Vagina (tissue), 2 donors: ENCODE data around the gene PIK3C2B. TPM values are rescaled to one million over a fixed set of nuclear protein-coding genes. Genes with fewer than 3 reads are reported as not detected.
"Not testable (repeated sequence)": the region's sequence is repeated elsewhere in the genome, so short reads cannot be mapped to it uniquely, and the experiment has no call there.

Source experiments
- DNase-seq, 2 donors: peaks; one replicate each; pipeline ENCODE4 v3.0.0-alpha.2; 2017; ENCODE audit errors: extremely low spot score in 2 of 2
- H3K27ac ChIP-seq: fragments of 200-600 bp; sonication (generic); one replicate; pipeline ENCODE4 v1.5.1; 2019
- H3K27me3 ChIP-seq: fragments of 200-600 bp; sonication (generic); one replicate; pipeline ENCODE4 v1.5.1; 2019
- H3K36me3 ChIP-seq, 2 donors: fragments of 200-600 bp; sonication (generic); one replicate each; pipeline ENCODE4 v1.5.1; 2017 to 2019
- H3K4me1 ChIP-seq: fragments of 200-600 bp; sonication (generic); one replicate; pipeline ENCODE4 v1.5.1; 2019
- H3K4me3 ChIP-seq, 2 donors: fragments of 200-600 bp; sonication (generic); 1 replicate in 1 of 2; 2 replicates in 1 of 2; pipeline ENCODE4 v1.5.1; 2016 to 2019
- H3K9me3 ChIP-seq: fragments of 200-600 bp; sonication (generic); one replicate; pipeline ENCODE4 v1.5.1; 2019
- CTCF ChIP-seq, 3 experiments: fragments of 450-650 bp in 2 of 3; fragments of 200-600 bp in 1 of 3; sonication (generic) in 1 of 3; IDR thresholded peaks; one replicate each; pipeline ENCODE4 v1.5.1; 2017 to 2019; ENCODE audit warnings: antibody characterized with exemption in 3 of 3, mild to moderate bottlenecking in 2 of 3, moderate library complexity in 2 of 3
- POLR2A ChIP-seq, 2 donors: fragments of 450-650 bp; IDR thresholded peaks; one replicate each; pipeline ENCODE4 v1.6.1; 2017; ENCODE audit warnings: antibody characterized with exemption in 2 of 2, mild to moderate bottlenecking in 2 of 2, moderate library complexity in 2 of 2
- POLR2AphosphoS5 ChIP-seq, 2 donors: sonication (generic); formaldehyde crosslinking; IDR thresholded peaks; one replicate each; pipeline ENCODE4 v1.9.0; 2017; ENCODE audit warnings: antibody characterized with exemption in 2 of 2, mild to moderate bottlenecking in 2 of 2, low read depth in 1 of 2; ENCODE audit not compliant: insufficient read depth in 1 of 2
- intact Hi-C: fragments of 100-400 bp; cut with DNase I; formaldehyde crosslinking; loops from one replicate; pipeline ENCODE4 v1.15.1; 2023
- total RNA-seq: library from RNA; depleted of rRNA; stranded (reverse); fragments of >200 nt; gene quantifications from one replicate; pipeline ENCODE4 v1.2.3, GENCODE V29; 2016

The PIK3C2B gene
- total RNA-seq, 1 donor from 2014 or later, result 52.1 TPM

GRCh38 chr1:204493145-204493983 lies 1.2 kb downstream of the PIK3C2B start:
- H3K9me3 ChIP-seq, result no peaks in the 10 kb centered on the region
- H3K27ac ChIP-seq, result peak overlapping the region; percentile 86
- peaks cover 27% of the 10 kb centered on the region for H3K4me1 ChIP-seq
- intact Hi-C loops, result loop anchor here (2.0 to 10.0 kb wide), 2 partner anchors 49 to 329 kb away; partner anchors contain the start of gene REN
- no peak for TF ChIP-seq POLR2AphosphoS5 (IDR thresholded peaks at IDR 0.05; ENCODE audit: insufficient read depth in 1 of 2, low read depth in 1 of 2)
- no peak for TF ChIP-seq CTCF (IDR thresholded peaks at IDR 0.05)
- no peak for TF ChIP-seq POLR2A (IDR thresholded peaks at IDR 0.05)
- H3K27me3 ChIP-seq, result no peaks in the 10 kb centered on the region
- peak overlapping the region; percentile 62 to 94 for H3K4me3 ChIP-seq
- no peaks in the 10 kb centered on the region for H3K36me3 ChIP-seq
- no peak for DNase-seq

- Histone ChIP-seq H3K27ac (peak overlapping the region; percentile 86), H3K4me1 (peaks cover 30% of the 10 kb centered on the region), H3K27me3 (no peaks in the 10 kb centered on the region), H3K36me3 (no peaks in the 10 kb centered on the region), H3K9me3 (no peaks in the 10 kb centered on the region), H3K4me3 (peak overlapping the region in 1 of 2 donors; percentile 62)
- TF ChIP-seq CTCF (IDR thresholded peaks at IDR 0.05) (no peak), POLR2A (IDR thresholded peaks at IDR 0.05) (no peak), POLR2AphosphoS5 (IDR thresholded peaks at IDR 0.05; ENCODE audit: insufficient read depth in 1 of 2, low read depth in 1 of 2) (no peak)
- no peak for DNase-seq
- intact Hi-C loops, result loop anchor here (2.0 to 10.0 kb wide), 2 partner anchors 47 to 327 kb away; partner anchors contain the start of gene REN
These were observed 3.0 kb downstream of the PIK3C2B start for GRCh38 chr1:204491655-204492054.

- intact Hi-C loops, result no loop called here
- peaks cover 35% of the 10 kb centered on the region for H3K4me1 ChIP-seq
These were observed 7.4 kb downstream of the PIK3C2B start for GRCh38 chr1:204487256-204487615.

GRCh38 chr1:204486513-204487255 lies 7.9 kb downstream of the PIK3C2B start:
- H3K9me3 ChIP-seq, H3K27ac ChIP-seq, H3K27me3 ChIP-seq, H3K4me3 ChIP-seq, H3K36me3 ChIP-seq, DNase-seq, intact Hi-C loops: not testable (repeated sequence)
- peaks cover 35% of the 10 kb centered on the region for H3K4me1 ChIP-seq

More at GRCh38 chr1:204487256-204487615, 7.4 kb downstream of the PIK3C2B start:
- H3K9me3 ChIP-seq, result no peaks in the 10 kb centered on the region
- H3K27ac ChIP-seq, result no peak overlapping the region
- DNase-seq, result no peak
- H3K27me3 ChIP-seq, result no peaks in the 10 kb centered on the region
- TF ChIP-seq CTCF (IDR thresholded peaks at IDR 0.05) (no peak), POLR2A (IDR thresholded peaks at IDR 0.05) (no peak), POLR2AphosphoS5 (IDR thresholded peaks at IDR 0.05; ENCODE audit: insufficient read depth in 1 of 2, low read depth in 1 of 2) (no peak)
- no peak overlapping the region for H3K4me3 ChIP-seq
- no peaks in the 10 kb centered on the region for H3K36me3 ChIP-seq

- DNase-seq, result no peak
- no peak overlapping the region for H3K27ac ChIP-seq
- TF ChIP-seq POLR2A (IDR thresholded peaks at IDR 0.05), result no peak
- TF ChIP-seq POLR2AphosphoS5 (IDR thresholded peaks at IDR 0.05; ENCODE audit: insufficient read depth in 1 of 2, low read depth in 1 of 2), result no peak
- no peak for TF ChIP-seq CTCF (IDR thresholded peaks at IDR 0.05)
- H3K4me1 ChIP-seq, result peaks cover 58% of the 10 kb centered on the region
- no peak overlapping the region for H3K4me3 ChIP-seq
- no peaks in the 10 kb centered on the region for H3K36me3 ChIP-seq
- intact Hi-C loops, result no loop called here
- no peaks in the 10 kb centered on the region for H3K9me3 ChIP-seq
- no peaks in the 10 kb centered on the region for H3K27me3 ChIP-seq
These were observed 10.8 kb downstream of the PIK3C2B start for GRCh38 chr1:204483791-204484190.
